ENCODE data around the gene SRM.
"Not testable (repeated sequence)": the region's sequence is repeated elsewhere in the genome, so short reads cannot be mapped to it uniquely, and the experiment has no call there.

The SRM gene

GRCh38 chr1:11063937-11064537 is 4.2 kb upstream of the SRM start:
- DNase-seq, result not testable (repeated sequence)

- DNase-seq, result peak; percentile 81
These were observed 3.2 kb upstream of the SRM start for GRCh38 chr1:11062965-11063401.

- no peak for DNase-seq
These were observed 2.0 kb upstream of the SRM start for GRCh38 chr1:11061652-11062365.

GRCh38 chr1:11059155-11059967 is 457 bp downstream of the SRM start:
- no peak for DNase-seq

- DNase-seq, result no peak
These were observed 1.1 kb downstream of the SRM start for GRCh38 chr1:11058595-11059154.

- DNase-seq, result no peak
These were observed 1.8 kb downstream of the SRM start for GRCh38 chr1:11058026-11058425.

GRCh38 chr1:11057477-11057876 is 2.3 kb downstream of the SRM start:
- no peak for DNase-seq

GRCh38 chr1:11056504-11056903 is 3.3 kb downstream of the SRM start:
- DNase-seq, result no peak

GRCh38 chr1:11055676-11056075 is 4.1 kb downstream of the SRM start:
- DNase-seq, result no peak

- no peak for DNase-seq
These were observed 5.2 kb downstream of the SRM start for GRCh38 chr1:11054666-11055065.

- no peak for DNase-seq
These were observed 5.6 kb downstream of the SRM start for GRCh38 chr1:11054181-11054580.

- DNase-seq, result no peak
These were observed 6.1 kb downstream of the SRM start for GRCh38 chr1:11053758-11054137.

GRCh38 chr1:11052839-11053757 is 6.7 kb downstream of the SRM start:
- no peak for DNase-seq

- DNase-seq, result no peak
These were observed 7.9 kb downstream of the SRM start for GRCh38 chr1:11051781-11052511.

- DNase-seq, result not testable (repeated sequence)
These were observed 8.7 kb downstream of the SRM start for GRCh38 chr1:11051121-11051520.

- no peak for DNase-seq
These were observed 13.0 kb downstream of the SRM start, which contains the start of gene MASP2 for GRCh38 chr1:11046625-11047365. TSS of gene MASP2 (minus strand) at chr1:11047239. CDS start at chr1:11047207, 32 bp downstream.

- DNase-seq, result no peak
These were observed 13.6 kb downstream of the SRM start for GRCh38 chr1:11046270-11046566.

GRCh38 chr1:11045428-11046269 is 14.2 kb downstream of the SRM start:
- DNase-seq, result no peak

GRCh38 chr1:11044849-11045427 is 14.9 kb downstream of the SRM start:
- no peak for DNase-seq
